GM23338 (cell line): ENCODE measurements around the gene NT5C2. TPM values are rescaled to one million over a fixed set of nuclear protein-coding genes. Genes with fewer than 3 reads are reported as not detected.

Experiments used
- ATAC-seq: fragments of 200-7000 bp; cut with Tn5 transposase; 3 replicates; pipeline ENCODE4 v1.9.1; 2020
- DNase-seq: peaks from one replicate; pipeline ENCODE4 v3.0.0-alpha.2; 2015; ENCODE audit warnings: low spot score
- H2AFZ ChIP-seq: fragments of 200-600 bp; sonication (generic); 2 replicates; pipeline ENCODE4 v1.8.0; 2016; ENCODE audit warnings: antibody characterized with exemption, mild to moderate bottlenecking, moderate library complexity
- H3F3A ChIP-seq: fragments of 200-600 bp; sonication (generic); replicated peaks from 2 replicates; pipeline ENCODE4 v1.8.0; 2017; ENCODE audit warnings: antibody characterized with exemption, mixed run types, low read depth
- H3K27ac ChIP-seq: fragments of 200-600 bp; sonication (generic); 2 replicates; pipeline ENCODE4 v1.6.1; 2016; ENCODE audit warnings: low read depth
- H3K27me3 ChIP-seq: fragments of 200-600 bp; sonication (generic); 2 replicates; pipeline ENCODE4 v1.8.0; 2016; ENCODE audit warnings: mild to moderate bottlenecking, mixed run types, moderate library complexity; ENCODE audit not compliant: insufficient read depth
- H3K36me3 ChIP-seq: fragments of 200-600 bp; sonication (generic); 2 replicates; pipeline ENCODE4 v1.8.0; 2016; ENCODE audit warnings: mild to moderate bottlenecking; ENCODE audit not compliant: insufficient read depth
- H3K4me1 ChIP-seq: fragments of 200-600 bp; sonication (generic); 2 replicates; pipeline ENCODE4 v1.8.0; 2016; ENCODE audit warnings: mild to moderate bottlenecking, moderate library complexity; ENCODE audit not compliant: insufficient read depth
- H3K4me2 ChIP-seq: fragments of 200-600 bp; sonication (generic); 2 replicates; pipeline ENCODE4 v1.7.1; 2017; ENCODE audit warnings: mixed run types
- H3K4me3 ChIP-seq: fragments of 200-600 bp; sonication (generic); 2 replicates; pipeline ENCODE4 v1.6.1; 2016; ENCODE audit warnings: mixed run types
- H3K79me2 ChIP-seq: fragments of 200-600 bp; sonication (generic); replicated peaks from 2 replicates; pipeline ENCODE4 v1.8.0; 2017; ENCODE audit warnings: mild to moderate bottlenecking; ENCODE audit not compliant: insufficient read depth
- H3K9me2 ChIP-seq: fragments of 200-600 bp; sonication (generic); 2 replicates; pipeline ENCODE4 v1.8.0; 2017; ENCODE audit not compliant: insufficient read depth
- H4K20me1 ChIP-seq: fragments of 200-600 bp; sonication (generic); replicated peaks from 2 replicates; pipeline ENCODE4 v1.8.0; 2017; ENCODE audit warnings: mild to moderate bottlenecking; ENCODE audit not compliant: insufficient read depth
- H3K27ac Mint-ChIP-seq: 2 replicates; pipeline ENCODE4 v1.8.0; 2020; ENCODE audit warnings: inconsistent platforms, mild to moderate bottlenecking, moderate library complexity, mixed read lengths
- H3K27me3 Mint-ChIP-seq: 3 replicates; pipeline ENCODE4 v1.8.0; 2022; ENCODE audit warnings: low read depth, mild to moderate bottlenecking, moderate library complexity, mixed read lengths, inconsistent platforms; ENCODE audit not compliant: insufficient read depth, poor library complexity
- H3K36me3 Mint-ChIP-seq: 3 replicates; pipeline ENCODE4 v1.8.0; 2021; ENCODE audit warnings: low read depth, mild to moderate bottlenecking, inconsistent platforms, moderate library complexity, mixed read lengths
- H3K4me1 Mint-ChIP-seq: 3 replicates; pipeline ENCODE4 v1.8.0; 2020; ENCODE audit warnings: mild to moderate bottlenecking, inconsistent platforms, mixed read lengths
- H3K4me3 Mint-ChIP-seq: 3 replicates; pipeline ENCODE4 v1.8.0; 2021; ENCODE audit warnings: moderate library complexity, mild to moderate bottlenecking, inconsistent platforms, mixed read lengths
- H3K9me3 Mint-ChIP-seq: 3 replicates; pipeline ENCODE4 v1.8.0; 2020; ENCODE audit warnings: moderate library complexity, mild to moderate bottlenecking, inconsistent platforms, mixed read lengths
- CREB1 ChIP-seq: fragments of 250-450 bp; sonication (Bioruptor Pico); IDR thresholded peaks from 2 replicates; pipeline ENCODE4 v1.5.0; 2020; ENCODE audit warnings: low read depth, mild to moderate bottlenecking, moderate library complexity
- CTCF ChIP-seq, 2 experiments: fragments of 200-600 bp in 1 of 2; sonication (generic) in 1 of 2; conservative IDR thresholded peaks; 2 replicates each; pipeline versions ENCODE4 v1.5.1 to v1.6.1; 2016 to 2017; ENCODE audit warnings: antibody characterized with exemption in 2 of 2, low read depth in 2 of 2, mild to moderate bottlenecking in 2 of 2, moderate library complexity in 1 of 2
- ETS1 ChIP-seq: IDR thresholded peaks from 2 replicates; pipeline ENCODE4 v1.6.1; 2016; ENCODE audit warnings: antibody characterized with exemption
- NANOG ChIP-seq: IDR thresholded peaks from 2 replicates; pipeline ENCODE4 v1.6.1; 2016; ENCODE audit warnings: antibody characterized with exemption, borderline replicate concordance
- STAT1 ChIP-seq: IDR thresholded peaks from one replicate; pipeline ENCODE4 v1.6.1; 2016; ENCODE audit warnings: antibody characterized with exemption; ENCODE audit not compliant: unreplicated experiment
- ZNF114 ChIP-seq: fragments of 250-450 bp; sonication (Bioruptor Pico); IDR thresholded peaks from 2 replicates; pipeline ENCODE4 v1.5.0; 2020; ENCODE audit warnings: mild to moderate bottlenecking, moderate library complexity
- ZNF462 ChIP-seq: fragments of 250-450 bp; sonication (Bioruptor Pico); IDR thresholded peaks from 2 replicates; pipeline ENCODE4 v1.5.0; 2020; ENCODE audit warnings: mild to moderate bottlenecking, moderate library complexity
- polyA plus RNA-seq: library from polyadenylated mRNA; unstranded; fragments of >200 nt; fragmentation: Nextera tagmentation; extraction: Ambion mirVana; gene quantifications from 2 replicates; pipeline ENCODE4 v1.2.1, GENCODE V29; 2016
- total RNA-seq: library from RNA; depleted of rRNA; stranded (reverse); fragments of >200 nt; shearing (Covaris generic); gene quantifications from 2 replicates; pipeline ENCODE4 v1.2.3, GENCODE V29; 2014

Gene NT5C2
- total and polyA plus RNA-seq, 2 experiments from 2014 or later: 33.9 to 85.4 TPM

DNA sequence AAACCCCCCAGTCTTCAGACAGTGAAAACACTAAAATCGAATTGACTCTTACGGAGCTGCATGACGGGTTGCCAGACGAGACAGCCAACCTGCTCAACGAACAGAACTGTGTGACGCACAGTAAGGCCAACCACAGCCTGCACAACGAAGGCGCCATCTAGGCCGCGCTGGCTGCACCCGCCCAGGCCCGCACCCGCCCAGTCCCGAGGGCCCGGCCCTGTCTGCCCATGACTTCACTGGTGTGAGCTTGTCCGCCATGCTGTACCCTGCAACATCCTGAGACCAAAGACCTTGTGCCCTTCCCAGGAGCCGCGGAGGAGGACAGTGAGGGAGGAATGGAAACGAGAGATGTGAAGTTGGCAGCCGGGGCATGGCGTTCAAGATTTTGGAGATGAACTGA, 116.1 kb downstream of the NT5C2 start:
- DNase-seq (no peak), ATAC-seq (no peak)
- Mint-ChIP-seq H3K27ac (no peak overlapping the region), H3K36me3 (peaks cover 13% of the 10 kb centered on the region), H3K27me3 (peaks cover 2% of the 10 kb centered on the region), H3K9me3 (no peaks in the 10 kb centered on the region), H3K4me1 (peaks cover 7% of the 10 kb centered on the region; the same call in 2 of the 3 replicates), H3K4me3 (no peak overlapping the region)
- no peak for TF ChIP-seq STAT1
- no peak for TF ChIP-seq ZNF462 (CRISPR knock-in tag)
- no peak for TF ChIP-seq NANOG
- TF ChIP-seq CREB1 (CRISPR knock-in tag): no peak
- TF ChIP-seq ETS1: no peak
- peak in 1 of 2 experiments; percentile 9; a peak in 1 of 4 replicates for TF ChIP-seq CTCF (conservative IDR thresholded peaks at IDR 0.05; ENCODE audit: low read depth in 2 of 2)
- TF ChIP-seq ZNF114 (CRISPR knock-in tag): no peak
- Histone ChIP-seq H3K27ac (no peak overlapping the region), H3K27me3 (no peaks in the 10 kb centered on the region), H3K9me2 (no peaks in the 10 kb centered on the region), H2AFZ (no peak overlapping the region), H3K36me3 (no peaks in the 10 kb centered on the region), H3K4me2 (no peak overlapping the region), H3F3A (no peaks in the 10 kb centered on the region), H4K20me1 (no peaks in the 10 kb centered on the region), H3K4me1 (no peaks in the 10 kb centered on the region), H3K4me3 (no peak overlapping the region), H3K79me2 (no peaks in the 10 kb centered on the region)
